Pancreas (tissue), 10 donors: ENCODE measurements around the gene ZNF419. TPM values are rescaled to one million over a fixed set of nuclear protein-coding genes. Genes with fewer than 3 reads are reported as not detected.
"Not testable (repeated sequence)": the region's sequence is repeated elsewhere in the genome, so short reads cannot be mapped to it uniquely, and the experiment has no call there.

Experiments used
- ATAC-seq, 4 donors: fragments of 200-7000 bp; cut with Tn5 transposase; one replicate each; pipeline versions ENCODE4 v1.8.0 to v1.9.1; 2020; ENCODE audit warnings: mild to moderate bottlenecking in 4 of 4, moderate library complexity in 4 of 4
- DNase-seq, 6 donors: peaks; one replicate each; pipeline ENCODE4 v3.0.0-alpha.2; 2020
- FAIRE-seq: peaks from 2 replicates; lab custom pipeline; 2012; peaks lifted over from hg19 to GRCh38; lab: Jason Lieb, UNC
- H3K27ac ChIP-seq, 4 donors: fragments of 200-600 bp; sonication (generic); 1 replicate in 3 of 4; 2 replicates in 1 of 4; pipeline versions ENCODE4 v1.5.0 to v1.8.0; 2020
- H3K27me3 ChIP-seq, 4 donors: fragments of 200-600 bp; one replicate each; pipeline ENCODE4 v1.8.0; 2021
- H3K36me3 ChIP-seq, 3 donors: fragments of 200-600 bp; sonication (generic) in 1 of 3; one replicate each; pipeline versions ENCODE4 v1.5.0 to v1.8.0; 2020 to 2021
- H3K4me1 ChIP-seq, 3 donors: fragments of 200-600 bp; one replicate each; pipeline ENCODE4 v1.8.0; 2021
- H3K4me3 ChIP-seq, 4 donors: fragments of 200-600 bp; sonication (generic) in 2 of 4; one replicate each; pipeline versions ENCODE4 v1.5.0 to v1.8.0; 2020 to 2021
- H3K9me3 ChIP-seq, 4 donors: fragments of 200-600 bp; one replicate each; pipeline ENCODE4 v1.8.0; 2021
- WGBS, 2 donors: extraction: QIAGEN DNeasy Blood & Tissue Kit; methylation state at CpG; one replicate each; pipeline ENCODE4 v1.1.7; 2013; 5-methylcytosine and 5-hydroxymethylcytosine counted together
- intact Hi-C, 3 donors: fragments of 100-400 bp; cut with DNase I; formaldehyde crosslinking; loops; one replicate each; pipeline versions ENCODE4 v1.11.1 to v1.14.2; 2022
- polyA plus RNA-seq, 2 donors: library from polyadenylated mRNA; stranded (reverse); fragments of 200-250 nt; gene quantifications; one replicate each; pipeline ENCODE4 v1.2.3, GENCODE V29; 2013
- total RNA-seq, 6 donors: library from RNA; stranded (reverse); fragmentation: NEBNext Ultra II Directional in 4 of 6; extraction: Animal tissue kit (Norgen Biotek cat#: 25700) in 4 of 6; gene quantifications; one replicate each; pipeline versions ENCODE4 v1.2.1 to v1.2.4, GENCODE V29; 2021 to 2023
- TF ChIP-seq, protein P1 (sequence below), 4 donors: fragments of 200-600 bp; sonication (generic) in 3 of 4; IDR thresholded peaks; one replicate each; pipeline versions ENCODE4 v1.5.0 to v1.8.0; 2021; ENCODE audit warnings: antibody characterized with exemption in 4 of 4
- donor health status: healthy with polysubstance abuse.
- donor health status: DM: no; HTN: no; CAD: no; lungs with moderate emphysema.
- donor health status: DM: no; HTN: no; CAD: no.
- donor health status: control.
- donor health status: control.
- donor health status: Bipolar disorder and iron deficiency.
- donor health status: DM: yes; HTN: yes; CAD: no.
- donor health status: DM: no; HTN: no; CAD: no.
- donor health status: DM: no; HTN: no; CAD: no.
- donor health status: DM: yes; HTN: yes; CAD: no.

The ZNF419 gene
- total and polyA plus RNA-seq, 8 donors = 1.7 to 7.6 (median 3.2) TPM

DNA sequence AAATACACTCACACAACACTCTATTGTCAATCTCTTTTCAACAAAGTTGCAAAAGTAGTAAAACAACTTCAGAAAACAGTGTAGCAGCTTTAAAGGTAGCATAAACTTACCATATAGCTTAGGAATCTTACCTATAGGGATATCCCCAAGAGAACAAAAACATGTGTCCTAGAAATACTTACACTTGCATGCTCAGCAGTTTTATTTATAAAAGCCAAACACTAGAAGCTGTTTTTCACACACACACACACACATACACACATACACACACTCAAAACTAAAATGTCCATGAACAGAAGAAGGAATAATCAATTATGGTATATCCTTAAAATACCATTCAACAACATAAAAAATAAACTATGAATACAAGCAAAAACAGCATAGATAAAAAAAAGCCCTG, 23.9 kb downstream of the ZNF419 start:
- Histone ChIP-seq H3K36me3 (peaks cover 0 to 11% (median 4%) of the 10 kb centered on the region in 3 donors), H3K4me1 (no peaks in the 10 kb centered on the region), H3K27ac (no peak overlapping the region), H3K9me3 (no peaks in the 10 kb centered on the region), H3K4me3 (no peak overlapping the region), H3K27me3 (no peaks in the 10 kb centered on the region)
- DNase-seq (no peak), ATAC-seq (no peak), FAIRE-seq (no peak)
- intact Hi-C loops = no loop called here
- TF ChIP-seq, protein P1, sequence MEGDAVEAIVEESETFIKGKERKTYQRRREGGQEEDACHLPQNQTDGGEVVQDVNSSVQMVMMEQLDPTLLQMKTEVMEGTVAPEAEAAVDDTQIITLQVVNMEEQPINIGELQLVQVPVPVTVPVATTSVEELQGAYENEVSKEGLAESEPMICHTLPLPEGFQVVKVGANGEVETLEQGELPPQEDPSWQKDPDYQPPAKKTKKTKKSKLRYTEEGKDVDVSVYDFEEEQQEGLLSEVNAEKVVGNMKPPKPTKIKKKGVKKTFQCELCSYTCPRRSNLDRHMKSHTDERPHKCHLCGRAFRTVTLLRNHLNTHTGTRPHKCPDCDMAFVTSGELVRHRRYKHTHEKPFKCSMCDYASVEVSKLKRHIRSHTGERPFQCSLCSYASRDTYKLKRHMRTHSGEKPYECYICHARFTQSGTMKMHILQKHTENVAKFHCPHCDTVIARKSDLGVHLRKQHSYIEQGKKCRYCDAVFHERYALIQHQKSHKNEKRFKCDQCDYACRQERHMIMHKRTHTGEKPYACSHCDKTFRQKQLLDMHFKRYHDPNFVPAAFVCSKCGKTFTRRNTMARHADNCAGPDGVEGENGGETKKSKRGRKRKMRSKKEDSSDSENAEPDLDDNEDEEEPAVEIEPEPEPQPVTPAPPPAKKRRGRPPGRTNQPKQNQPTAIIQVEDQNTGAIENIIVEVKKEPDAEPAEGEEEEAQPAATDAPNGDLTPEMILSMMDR (IDR thresholded peaks at IDR 0.05) = no peak

- FAIRE-seq (no peak), ATAC-seq (no peak), DNase-seq (no peak)
- H3K9me3 ChIP-seq = no peaks in the 10 kb centered on the region
- WGBS, 2 donors = 88 to 96% methylated on average over 6 of the region's 6 CpGs
- no peaks in the 10 kb centered on the region for H3K36me3 ChIP-seq
- H3K27ac ChIP-seq = no peak overlapping the region
- H3K4me1 ChIP-seq = no peaks in the 10 kb centered on the region
- H3K27me3 ChIP-seq = no peaks in the 10 kb centered on the region
- no peak overlapping the region for H3K4me3 ChIP-seq
- TF ChIP-seq, protein P1 (IDR thresholded peaks at IDR 0.05) = no peak
- intact Hi-C loops = no loop called here
Measured at GRCh38 chr19:57512845-57513244, 25.3 kb downstream of the ZNF419 start.

DNA sequence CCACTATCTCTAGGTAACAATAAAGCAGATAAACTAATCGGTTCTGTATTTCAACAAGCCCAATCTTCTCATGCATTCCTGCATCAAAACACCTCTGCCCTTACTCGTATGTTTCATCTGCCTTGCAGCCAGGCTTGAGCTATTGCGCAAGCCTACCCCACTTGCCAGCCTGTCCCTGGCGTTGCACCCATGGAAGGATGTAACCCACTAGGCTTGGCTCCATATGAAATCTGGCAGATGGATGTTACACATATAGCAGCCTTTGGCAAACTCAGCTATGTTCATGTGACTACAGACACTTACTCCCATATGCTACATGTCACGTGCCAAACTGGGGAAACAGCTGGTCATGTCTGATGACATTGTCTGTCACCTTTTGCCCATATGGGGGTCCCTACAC, 27.7 kb downstream of the ZNF419 start:
- no peak for ATAC-seq
- no peak for DNase-seq
- Histone ChIP-seq H3K27ac (no peak overlapping the region), H3K9me3 (no peaks in the 10 kb centered on the region), H3K36me3 (no peaks in the 10 kb centered on the region), H3K4me3 (no peak overlapping the region), H3K27me3 (no peaks in the 10 kb centered on the region), H3K4me1 (no peaks in the 10 kb centered on the region)
- TF ChIP-seq, protein P1 (IDR thresholded peaks at IDR 0.05) = no peak
- no peak for FAIRE-seq
- intact Hi-C loops = no loop called here
- WGBS, 2 donors = 78 to 93% methylated on average over 5 of the region's 5 CpGs

GRCh38 chr19:57518021-57518420, 30.5 kb downstream of the ZNF419 start:
- H3K4me1 ChIP-seq, FAIRE-seq, H3K4me3 ChIP-seq, intact Hi-C loops, H3K9me3 ChIP-seq, ATAC-seq, DNase-seq, H3K36me3 ChIP-seq, H3K27ac ChIP-seq, H3K27me3 ChIP-seq: not testable (repeated sequence)
- 83 to 89% methylated on average over 4 of the region's 4 CpGs for WGBS, 2 donors

DNA sequence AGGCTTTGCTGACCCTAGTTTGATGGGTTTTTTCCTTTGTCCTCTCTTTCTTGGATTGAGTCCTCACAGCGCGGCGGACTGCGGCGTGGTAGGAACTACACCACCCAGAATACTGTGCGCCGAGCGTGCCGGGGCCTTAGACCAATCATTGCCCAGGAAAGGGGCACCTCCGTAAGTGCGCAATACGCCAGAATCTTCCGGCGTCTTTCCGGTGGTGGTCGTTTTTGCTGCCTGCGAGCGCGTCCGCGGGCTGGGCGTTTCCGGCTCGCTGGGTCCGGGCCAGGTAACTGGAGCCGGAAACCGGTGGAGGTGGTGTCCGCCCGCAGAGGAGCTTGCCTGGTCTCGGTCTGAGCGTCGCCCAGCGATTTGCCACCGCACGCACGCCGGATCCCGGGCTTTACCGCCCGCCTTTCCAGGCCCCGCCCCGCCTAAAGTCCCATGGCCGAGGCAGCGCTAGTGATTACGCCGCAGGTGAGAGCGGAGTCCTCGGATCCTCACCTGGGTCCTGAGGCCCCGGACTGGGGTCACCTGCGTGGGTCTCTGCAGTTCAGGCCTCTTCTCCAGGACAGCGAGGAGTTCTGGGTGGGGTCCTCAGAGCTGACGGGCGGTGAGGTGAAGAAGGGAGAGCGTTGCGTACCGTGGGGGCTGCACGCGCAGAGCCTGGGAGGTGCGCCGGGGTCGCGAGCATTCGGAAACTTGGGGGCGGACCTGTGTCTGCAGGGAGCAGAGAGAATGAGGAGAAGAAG, 39.8 kb downstream of the ZNF419 start, which contains the start of gene ZNF549:
TSS of gene ZNF549 (plus strand) at position 221 of the 746 bp plus-strand sequence. CDS start at position 439, 218 bp downstream.
- peak within 1 kb of the TSS; percentile 53 to 68 (median 57) for H3K27ac ChIP-seq
- ATAC-seq = peak; percentile 99 to 100 (median 100)
- 2% methylated on average over 64 of the region's 64 CpGs for WGBS, 2 donors
- H3K36me3 ChIP-seq = peaks cover 0 to 6% (median 0%) of the 10 kb centered on the region in 3 donors
- peak within 1 kb of the TSS; percentile 60 to 84 (median 72) for H3K4me3 ChIP-seq
- H3K4me1 ChIP-seq = no peaks in the 10 kb centered on the region
- H3K9me3 ChIP-seq = no peaks in the 10 kb centered on the region
- peak; percentile 86 to 92 (median 88) for DNase-seq
- TF ChIP-seq, protein P1 (IDR thresholded peaks at IDR 0.05) = no peak
- no peaks in the 10 kb centered on the region for H3K27me3 ChIP-seq
- intact Hi-C loops = no loop called here
- no peak for FAIRE-seq
